ENCODE results near the gene SCAPER. TPM values are rescaled to one million over a fixed set of nuclear protein-coding genes. Genes with fewer than 3 reads are reported as not detected.
"Not testable (repeated sequence)": the region's sequence is repeated elsewhere in the genome, so short reads cannot be mapped to it uniquely, and the experiment has no call there.

SCAPER gene
- total RNA-seq, 2 donors from 2014 or later = 30.9 to 34.7 TPM

GRCh38 chr15:76460347-76460746, 444.8 kb downstream of the SCAPER start:
- Mint-ChIP-seq H3K4me1 (ENCODE audit: low read depth) (no peaks in the 10 kb centered on the region), H3K4me3 (no peak overlapping the region), H3K36me3 (ENCODE audit: insufficient read depth in 2 of 2) (peaks cover 4% of the 10 kb centered on the region in 2 donors), H3K27me3 (ENCODE audit: low read depth) (no peaks in the 10 kb centered on the region), H3K9me3 (no peaks in the 10 kb centered on the region), H3K27ac (no peak overlapping the region)
- no peak for DNase-seq
- no peak for ATAC-seq (replicated peaks in 1 of 2)

DNA sequence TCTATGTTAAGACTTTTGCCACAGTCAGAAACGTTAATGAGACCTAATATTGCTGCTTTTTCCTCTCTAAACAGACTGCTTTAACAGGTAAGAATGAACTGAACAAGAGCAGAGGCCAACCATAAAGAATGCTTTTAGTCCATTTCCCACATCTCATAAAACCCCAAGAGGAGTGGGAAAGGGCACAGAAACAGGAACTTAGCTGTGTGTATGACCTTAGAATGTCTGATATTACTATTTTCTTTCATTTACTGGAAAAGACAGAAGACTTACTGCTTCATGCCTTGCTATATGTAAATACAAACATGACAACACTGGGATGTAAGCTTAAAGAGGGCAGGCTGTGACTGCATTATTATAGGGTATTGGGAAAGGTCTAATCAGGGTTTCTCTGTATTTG, 453.6 kb downstream of the SCAPER start:
- Mint-ChIP-seq H3K9me3 (peaks cover 0 to 3% of the 10 kb centered on the region in 2 donors), H3K4me1 (ENCODE audit: low read depth) (no peaks in the 10 kb centered on the region)

DNA sequence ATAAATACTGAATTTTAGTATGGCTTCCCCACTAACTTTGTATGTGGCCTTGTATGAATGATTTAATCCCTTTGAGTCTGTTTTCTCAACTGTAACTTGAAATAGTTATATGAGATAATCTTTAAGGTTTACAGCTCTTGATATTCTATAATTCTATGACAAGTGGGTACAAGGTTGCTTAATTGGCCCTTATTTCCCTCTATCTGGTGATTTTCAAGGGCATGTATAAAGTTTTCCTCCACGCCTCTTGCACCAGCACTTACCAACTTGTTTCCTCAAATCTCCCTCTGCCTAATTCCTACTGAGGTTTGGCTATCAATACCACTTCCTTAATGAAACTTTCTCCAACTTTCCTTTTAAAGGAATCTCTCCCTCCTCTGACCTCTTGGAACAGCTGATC, 455.7 kb downstream of the SCAPER start:
- Mint-ChIP-seq H3K27me3 (ENCODE audit: low read depth) (no peaks in the 10 kb centered on the region), H3K36me3 (ENCODE audit: insufficient read depth in 2 of 2) (no peaks in the 10 kb centered on the region), H3K4me3 (no peak overlapping the region), H3K27ac (no peak overlapping the region), H3K9me3 (peaks cover 0 to 3% of the 10 kb centered on the region in 2 donors), H3K4me1 (ENCODE audit: low read depth) (no peaks in the 10 kb centered on the region)
- DNase-seq (no peak), ATAC-seq (replicated peaks in 1 of 2) (no peak)

More for the DNA sequence above, 453.6 kb downstream of the SCAPER start:
- no peaks in the 10 kb centered on the region for H3K27me3 Mint-ChIP-seq (ENCODE audit: low read depth)
- ATAC-seq (replicated peaks in 1 of 2) (no peak), DNase-seq (no peak)
- no peaks in the 10 kb centered on the region for H3K36me3 Mint-ChIP-seq (ENCODE audit: insufficient read depth in 2 of 2)
- H3K27ac Mint-ChIP-seq = no peak overlapping the region
- no peak overlapping the region for H3K4me3 Mint-ChIP-seq

DNA sequence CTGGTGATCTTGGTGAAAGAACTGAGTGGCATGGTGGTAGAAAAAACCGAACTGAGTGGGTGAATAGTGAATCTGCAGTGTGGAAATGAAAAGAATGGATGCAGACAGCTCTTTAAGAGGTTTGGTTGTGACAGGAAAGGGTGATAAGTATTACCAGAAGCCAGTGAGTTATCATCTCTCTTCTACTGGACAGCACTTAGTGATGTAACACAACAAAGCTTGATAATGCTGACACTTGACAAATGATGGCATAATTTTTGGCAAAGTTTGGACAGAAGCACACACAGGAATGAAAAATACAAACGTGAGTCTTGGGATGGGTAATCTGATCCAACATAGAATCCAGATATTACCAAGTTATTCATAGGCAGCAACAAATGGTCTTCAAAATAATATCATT, 456.4 kb downstream of the SCAPER start:
- no peaks in the 10 kb centered on the region for H3K4me1 Mint-ChIP-seq (ENCODE audit: low read depth)
- H3K36me3 Mint-ChIP-seq (ENCODE audit: insufficient read depth in 2 of 2) = no peaks in the 10 kb centered on the region
- no peak overlapping the region for H3K4me3 Mint-ChIP-seq
- no peak overlapping the region for H3K27ac Mint-ChIP-seq
- DNase-seq (no peak), ATAC-seq (replicated peaks in 1 of 2) (no peak)
- no peaks in the 10 kb centered on the region for H3K27me3 Mint-ChIP-seq (ENCODE audit: low read depth)
- H3K9me3 Mint-ChIP-seq = peaks cover 0 to 3% of the 10 kb centered on the region in 2 donors

GRCh38 chr15:76447728-76448441, 457.3 kb downstream of the SCAPER start:
- Mint-ChIP-seq H3K9me3 (peaks cover 0 to 3% of the 10 kb centered on the region in 2 donors), H3K27ac (no peak overlapping the region)
- ATAC-seq (replicated peaks in 1 of 2) = no peak

GRCh38 chr15:76440441-76440840, 464.7 kb downstream of the SCAPER start:
- no peaks in the 10 kb centered on the region for H3K4me1 Mint-ChIP-seq (ENCODE audit: low read depth)
- H3K27ac Mint-ChIP-seq = no peak overlapping the region

More at GRCh38 chr15:76447728-76448441, 457.3 kb downstream of the SCAPER start:
- no peak overlapping the region for H3K4me3 Mint-ChIP-seq
- no peaks in the 10 kb centered on the region for H3K4me1 Mint-ChIP-seq (ENCODE audit: low read depth)
- H3K27me3 Mint-ChIP-seq (ENCODE audit: low read depth) = no peaks in the 10 kb centered on the region
- no peaks in the 10 kb centered on the region for H3K36me3 Mint-ChIP-seq (ENCODE audit: insufficient read depth in 2 of 2)
- DNase-seq = no peak

GRCh38 chr15:76439542-76439941, 465.6 kb downstream of the SCAPER start:
- Mint-ChIP-seq H3K9me3 (no peaks in the 10 kb centered on the region), H3K27me3 (ENCODE audit: low read depth) (no peaks in the 10 kb centered on the region), H3K4me3 (no peak overlapping the region), H3K27ac (no peak overlapping the region), H3K4me1 (ENCODE audit: low read depth) (no peaks in the 10 kb centered on the region), H3K36me3 (ENCODE audit: insufficient read depth in 2 of 2) (no peaks in the 10 kb centered on the region)
- ATAC-seq (replicated peaks in 1 of 2) (no peak), DNase-seq (no peak)

More at GRCh38 chr15:76440441-76440840, 464.7 kb downstream of the SCAPER start:
- no peak for ATAC-seq (replicated peaks in 1 of 2)
- no peak for DNase-seq
- H3K36me3 Mint-ChIP-seq (ENCODE audit: insufficient read depth in 2 of 2) = no peaks in the 10 kb centered on the region
- H3K9me3 Mint-ChIP-seq = no peaks in the 10 kb centered on the region
- H3K27me3 Mint-ChIP-seq (ENCODE audit: low read depth) = no peaks in the 10 kb centered on the region
- H3K4me3 Mint-ChIP-seq = no peak overlapping the region

DNA sequence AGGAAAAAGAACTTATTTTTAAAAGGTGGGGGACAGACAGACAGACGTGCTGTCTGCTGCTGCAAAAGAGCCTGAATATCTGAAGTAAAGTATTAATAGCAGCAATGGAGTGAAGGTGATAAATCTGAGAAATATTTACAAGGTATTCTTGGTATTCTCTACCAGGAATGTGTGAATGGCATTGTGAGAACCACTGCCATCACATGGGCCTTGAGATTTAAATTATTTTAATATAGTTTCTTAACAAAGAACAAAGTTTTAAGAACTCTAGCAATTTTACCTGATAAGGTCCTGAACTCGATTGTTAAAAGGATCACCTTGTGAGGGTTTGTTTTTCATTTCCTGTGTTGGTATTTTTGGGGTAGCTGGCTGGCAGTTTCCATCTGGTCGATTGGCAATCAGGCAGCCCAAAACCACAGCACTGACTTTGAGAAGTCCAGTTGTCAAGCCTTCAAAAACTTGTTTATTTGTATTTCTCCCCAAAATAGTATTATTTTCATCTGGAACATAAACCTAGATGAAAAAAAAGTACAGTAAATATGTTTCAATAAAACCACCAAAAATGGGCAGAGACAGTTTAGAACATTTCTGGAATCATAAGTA, 471.2 kb downstream of the SCAPER start:
- Mint-ChIP-seq H3K27me3 (ENCODE audit: low read depth) (no peaks in the 10 kb centered on the region), H3K27ac (no peak overlapping the region), H3K36me3 (ENCODE audit: insufficient read depth in 2 of 2) (peaks cover 0 to 5% of the 10 kb centered on the region in 2 donors), H3K4me1 (ENCODE audit: low read depth) (no peaks in the 10 kb centered on the region), H3K4me3 (no peak overlapping the region), H3K9me3 (peaks cover 0 to 3% of the 10 kb centered on the region in 2 donors)
- DNase-seq (no peak), ATAC-seq (replicated peaks in 1 of 2) (no peak)

DNA sequence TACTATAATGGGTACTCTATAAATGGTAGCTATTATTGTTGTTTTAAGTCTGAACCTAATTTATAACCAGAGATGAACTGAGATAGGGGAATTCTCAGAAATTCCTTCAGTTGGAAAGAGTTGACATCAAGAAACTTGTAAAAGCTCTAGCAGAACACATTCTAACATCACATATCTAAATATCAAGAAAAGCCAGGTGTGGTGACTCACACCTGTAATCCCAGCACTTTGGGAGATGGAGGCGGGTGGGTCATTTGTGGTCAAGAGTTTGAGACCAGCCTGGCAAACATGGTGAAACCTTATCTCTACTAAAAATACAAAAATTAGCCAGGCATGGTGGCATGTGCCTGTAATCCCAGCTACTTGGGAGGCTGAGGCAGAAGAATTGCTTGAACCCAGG, 472.1 kb downstream of the SCAPER start:
- H3K9me3 Mint-ChIP-seq; H3K27me3 Mint-ChIP-seq (ENCODE audit: low read depth); H3K4me1 Mint-ChIP-seq (ENCODE audit: low read depth); H3K4me3 Mint-ChIP-seq; ATAC-seq (replicated peaks in 1 of 2); H3K27ac Mint-ChIP-seq; H3K36me3 Mint-ChIP-seq (ENCODE audit: insufficient read depth in 2 of 2); DNase-seq: not testable (repeated sequence)

DNA sequence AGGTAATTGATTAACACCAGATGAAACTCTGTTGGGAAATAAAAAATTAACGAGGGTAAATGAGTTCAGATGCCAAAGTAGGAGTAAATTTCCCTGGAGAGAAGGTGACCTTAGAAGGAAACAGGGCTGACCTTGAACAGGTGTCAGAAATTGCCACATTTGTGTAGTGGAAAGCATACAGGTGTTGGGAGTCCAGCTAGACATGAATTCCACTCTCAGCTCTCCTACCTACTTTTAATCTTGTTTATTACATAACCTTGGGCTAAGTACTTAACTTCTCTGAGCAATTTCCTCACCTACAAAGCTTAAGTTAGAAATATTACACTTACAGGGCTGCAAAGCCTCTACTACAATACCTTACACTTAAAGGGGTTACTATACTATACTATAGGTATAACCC, 472.5 kb downstream of the SCAPER start:
- no peak for ATAC-seq (replicated peaks in 1 of 2)
- no peak overlapping the region for H3K27ac Mint-ChIP-seq
- no peak for DNase-seq
- no peaks in the 10 kb centered on the region for H3K27me3 Mint-ChIP-seq (ENCODE audit: low read depth)
- no peak overlapping the region for H3K4me3 Mint-ChIP-seq
- H3K4me1 Mint-ChIP-seq (ENCODE audit: low read depth) = no peaks in the 10 kb centered on the region
- H3K36me3 Mint-ChIP-seq (ENCODE audit: insufficient read depth in 2 of 2) = peaks cover 0 to 12% of the 10 kb centered on the region in 2 donors
- peaks cover 3% of the 10 kb centered on the region in 2 donors for H3K9me3 Mint-ChIP-seq

- Mint-ChIP-seq H3K27ac (no peak overlapping the region), H3K4me3 (no peak overlapping the region), H3K36me3 (ENCODE audit: insufficient read depth in 2 of 2) (peaks cover 1 to 12% of the 10 kb centered on the region in 2 donors), H3K4me1 (ENCODE audit: low read depth) (no peaks in the 10 kb centered on the region), H3K27me3 (ENCODE audit: low read depth) (no peaks in the 10 kb centered on the region), H3K9me3 (peaks cover 3% of the 10 kb centered on the region in 2 donors)
- DNase-seq (no peak), ATAC-seq (replicated peaks in 1 of 2) (no peak)
Observed at GRCh38 chr15:76431971-76432370, 473.2 kb downstream of the SCAPER start.

DNA sequence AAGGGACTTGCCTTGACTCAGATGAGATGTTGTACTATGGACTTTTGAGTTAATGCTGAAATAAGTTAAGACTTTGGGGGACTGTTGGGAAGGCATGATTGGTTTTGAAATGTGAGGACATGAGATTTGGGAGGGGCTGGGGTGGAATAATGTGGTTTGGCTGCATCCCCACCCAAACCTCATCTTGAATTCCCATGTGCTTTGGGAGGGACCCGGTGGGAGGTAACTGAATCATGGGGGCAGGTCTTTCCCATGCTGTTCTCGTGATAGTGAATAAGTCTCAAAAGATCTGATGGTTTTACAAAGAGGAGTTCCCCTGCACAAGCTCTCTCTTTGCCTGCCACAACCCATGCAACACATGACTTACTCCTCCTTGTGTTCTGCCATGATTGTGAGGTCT, 474.4 kb downstream of the SCAPER start:
- not testable (repeated sequence) for DNase-seq; H3K4me1 Mint-ChIP-seq (ENCODE audit: low read depth); H3K27ac Mint-ChIP-seq; ATAC-seq (replicated peaks in 1 of 2); H3K4me3 Mint-ChIP-seq; H3K27me3 Mint-ChIP-seq (ENCODE audit: low read depth); H3K9me3 Mint-ChIP-seq
- H3K36me3 Mint-ChIP-seq (ENCODE audit: insufficient read depth in 2 of 2) = peaks cover 4 to 12% of the 10 kb centered on the region in 2 donors

GRCh38 chr15:76429661-76430060, 475.5 kb downstream of the SCAPER start:
- DNase-seq = no peak
- Mint-ChIP-seq H3K27ac (no peak overlapping the region), H3K36me3 (ENCODE audit: insufficient read depth in 2 of 2) (peaks cover 4 to 15% of the 10 kb centered on the region in 2 donors), H3K4me1 (ENCODE audit: low read depth) (no peaks in the 10 kb centered on the region), H3K4me3 (no peak overlapping the region), H3K9me3 (peaks cover 3 to 5% of the 10 kb centered on the region in 2 donors), H3K27me3 (ENCODE audit: low read depth) (no peaks in the 10 kb centered on the region)
- ATAC-seq (replicated peaks in 1 of 2) = no peak
